Activated CD4-positive, alpha-beta T cell treated with anti-CD3 and anti-CD28 coated beads, Interleukin-2, amount 50 U/mL, for 4 hours (primary cell): ENCODE results near the gene HMGB2.

ENCODE experiments used
- DNase-seq, 2 experiments: peaks; one replicate each; pipeline ENCODE4 v3.0.0-alpha.2; 2020

Gene HMGB2

GRCh38 chr4:173333658-173334084, 487 bp downstream of the HMGB2 start:
- DNase-seq, result peak; percentile 12 to 19

GRCh38 chr4:173332963-173333657, 1.0 kb downstream of the HMGB2 start:
- peak; percentile 8 to 13 for DNase-seq

DNA sequence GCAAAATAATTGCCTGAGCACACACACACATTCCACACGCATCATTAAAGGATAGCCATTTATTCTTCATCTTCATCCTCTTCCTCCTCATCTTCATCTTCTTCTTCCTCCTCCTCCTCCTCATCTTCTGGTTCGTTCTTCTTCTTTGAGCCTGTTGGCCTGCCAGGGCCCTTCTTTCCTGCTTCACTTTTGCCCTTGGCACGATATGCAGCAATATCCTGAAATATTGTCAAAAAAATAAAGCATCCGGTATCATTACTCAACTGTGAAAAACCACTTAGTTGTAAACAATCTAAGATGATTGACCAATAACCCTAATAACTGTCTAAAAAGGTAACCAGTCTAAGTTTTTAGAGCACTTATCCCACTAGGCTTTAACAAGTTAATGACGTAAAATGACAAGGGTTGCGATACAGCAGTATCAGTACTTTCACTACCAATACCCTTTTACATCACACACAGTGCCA, 2.1 kb downstream of the HMGB2 start:
- DNase-seq, result no peak

DNA sequence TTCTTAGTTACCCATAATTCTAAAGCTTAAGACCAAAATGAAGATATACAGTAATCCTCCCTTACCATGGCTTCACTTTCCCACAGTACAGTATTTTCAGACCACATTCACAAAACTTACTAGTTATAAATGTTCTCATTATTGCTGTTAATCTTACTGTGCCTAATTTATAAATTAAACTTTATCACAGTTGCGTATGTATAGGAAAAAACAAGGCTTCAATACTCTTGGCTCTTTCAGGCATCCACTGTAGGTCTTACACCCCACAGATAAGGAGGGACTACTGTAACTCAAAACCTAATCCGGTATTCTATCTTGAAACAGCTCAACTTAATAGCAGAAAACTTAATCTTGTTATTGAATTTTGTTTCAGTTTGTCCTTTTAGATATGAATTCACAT, 3.6 kb downstream of the HMGB2 start:
- no peak for DNase-seq

DNA sequence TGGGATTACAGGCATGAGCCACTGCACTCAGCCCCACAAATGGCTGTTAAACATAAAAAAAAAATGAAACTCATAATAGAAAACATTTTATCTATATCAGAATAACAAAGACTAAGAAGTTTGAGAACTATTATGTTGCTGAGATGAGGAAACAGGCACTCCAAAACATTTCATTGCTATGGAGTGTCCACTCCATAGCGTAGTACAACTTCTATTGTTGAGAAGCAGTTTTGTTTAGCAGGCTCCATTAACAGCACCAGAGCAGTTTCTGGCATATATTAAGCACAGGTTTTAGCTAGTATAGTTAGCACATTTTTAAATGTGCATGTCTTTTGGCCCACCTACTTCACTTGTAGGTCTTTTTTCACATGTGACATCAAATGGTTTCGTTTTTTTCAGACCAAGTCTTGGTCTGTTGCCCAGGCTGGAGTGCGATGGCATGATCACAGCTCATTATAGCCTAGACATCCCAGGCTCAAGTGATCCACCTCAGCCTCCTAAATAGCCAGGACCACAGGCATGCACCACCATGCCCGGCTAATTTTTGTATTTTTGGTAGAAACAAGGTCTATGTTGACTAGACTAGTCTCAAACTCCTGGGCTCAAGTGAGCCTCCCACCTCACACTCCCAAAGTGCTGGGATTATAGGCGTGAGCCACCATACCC, 5.8 kb downstream of the HMGB2 start:
- no peak for DNase-seq

- no peak for DNase-seq
Measured at GRCh38 chr4:173325007-173325736, 9.0 kb downstream of the HMGB2 start.

DNA sequence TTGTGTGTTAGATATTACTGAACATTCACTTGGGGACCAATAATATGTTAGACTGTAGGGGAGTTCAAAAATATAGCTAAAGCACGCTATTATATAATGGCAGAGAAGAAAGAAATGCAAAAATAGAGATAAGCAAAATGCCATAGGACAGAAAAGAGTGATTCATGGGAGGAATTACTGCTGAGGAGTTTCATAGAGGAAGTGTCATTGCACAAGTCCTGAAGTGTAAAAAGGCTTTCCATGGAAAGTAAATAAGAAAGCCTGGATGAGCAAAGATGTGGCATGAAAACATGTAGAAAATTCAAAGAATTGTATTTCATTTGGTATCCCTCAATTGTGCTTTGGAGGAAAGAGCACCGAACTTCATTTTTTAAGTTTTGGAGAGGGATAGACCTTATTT, 14.5 kb downstream of the HMGB2 start:
- no peak for DNase-seq

- no peak for DNase-seq
Measured at GRCh38 chr4:173318648-173319211, 15.4 kb downstream of the HMGB2 start.

- DNase-seq, result no peak
Measured at GRCh38 chr4:173318240-173318639, 15.9 kb downstream of the HMGB2 start.

DNA sequence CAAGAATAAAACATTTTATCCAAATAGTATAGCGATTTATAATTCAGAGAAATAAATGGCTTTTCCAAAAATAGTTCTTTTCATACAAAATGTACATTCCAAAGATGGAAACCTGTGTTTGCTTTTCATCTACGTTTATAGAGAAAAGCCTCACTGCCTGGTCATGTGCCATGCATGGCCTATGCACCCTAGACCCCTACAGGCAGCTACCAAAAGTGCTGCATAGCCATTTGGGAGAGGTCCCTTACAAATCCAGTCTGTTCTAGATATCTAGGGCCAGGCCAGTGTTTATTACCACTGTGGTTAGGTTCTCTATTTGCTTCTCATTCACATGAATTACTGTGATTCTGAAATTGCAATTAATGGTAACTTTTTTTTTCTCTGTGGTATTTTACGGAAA, 17.2 kb downstream of the HMGB2 start:
- no peak for DNase-seq

DNA sequence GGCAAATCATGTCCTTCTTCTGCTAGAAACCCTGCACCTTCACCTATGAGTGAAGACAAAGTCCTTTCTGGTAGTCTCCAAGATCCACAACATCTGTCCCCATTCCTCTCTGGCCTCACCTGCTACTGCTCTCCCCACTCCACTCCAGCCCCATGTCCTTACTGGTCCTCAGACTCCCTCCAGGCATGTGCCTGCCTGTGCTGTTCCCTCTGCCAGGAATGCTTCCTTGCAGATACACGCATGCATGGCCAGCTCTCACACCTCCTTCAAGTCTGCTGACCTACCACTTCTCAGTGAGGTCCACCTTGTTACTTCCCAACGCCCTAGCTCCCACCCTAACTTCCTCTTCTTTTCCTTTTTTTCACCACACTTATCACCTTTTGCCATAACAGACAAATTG, 18.1 kb downstream of the HMGB2 start:
- DNase-seq, result no peak

DNA sequence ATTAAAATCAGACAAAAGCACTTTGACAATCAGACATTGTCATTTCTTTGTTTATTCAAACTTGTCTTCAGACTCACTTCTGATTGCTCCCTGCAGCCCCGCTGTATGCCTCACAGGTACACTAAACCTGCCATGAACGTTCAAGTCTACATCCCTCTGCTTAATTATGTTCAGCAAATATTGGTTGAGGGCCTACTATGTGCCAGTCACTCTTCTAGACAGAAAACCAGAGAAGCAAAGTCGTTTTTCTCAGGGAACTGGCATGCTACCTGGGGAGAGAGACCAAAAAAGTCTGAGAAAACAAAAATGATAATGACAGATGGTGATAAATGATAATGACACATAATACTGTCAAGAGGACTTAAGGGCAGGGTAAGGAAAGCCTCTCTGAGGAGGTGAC, 19.4 kb downstream of the HMGB2 start:
- no peak for DNase-seq

GRCh38 chr4:173311368-173311767, 22.8 kb downstream of the HMGB2 start:
- no peak for DNase-seq

- DNase-seq, result no peak
Measured at GRCh38 chr4:173307778-173308177, 26.4 kb downstream of the HMGB2 start.

- no peak for DNase-seq
Measured at GRCh38 chr4:173301518-173302201, 32.5 kb downstream of the HMGB2 start.

GRCh38 chr4:173294444-173294843, 39.7 kb downstream of the HMGB2 start:
- no peak for DNase-seq

DNA sequence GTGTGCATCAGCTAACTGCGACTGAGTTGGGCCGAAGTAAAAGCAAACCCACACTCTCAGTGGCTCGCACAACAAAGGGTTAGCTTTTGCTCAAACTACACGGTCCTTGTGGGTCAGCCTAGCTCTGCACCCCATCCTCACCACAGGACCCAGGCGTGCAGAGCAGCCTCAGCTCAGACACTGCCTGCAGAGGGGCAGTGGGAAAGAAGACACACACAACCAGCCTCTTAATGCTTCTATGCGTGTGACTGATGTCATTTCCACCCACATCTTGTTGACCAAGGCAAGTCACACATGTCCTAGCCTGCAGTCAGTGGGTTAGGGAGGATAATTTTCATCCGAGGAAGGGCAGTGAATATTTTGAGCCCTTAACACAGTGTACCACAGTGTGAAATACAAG, 40.5 kb downstream of the HMGB2 start:
- no peak for DNase-seq

DNA sequence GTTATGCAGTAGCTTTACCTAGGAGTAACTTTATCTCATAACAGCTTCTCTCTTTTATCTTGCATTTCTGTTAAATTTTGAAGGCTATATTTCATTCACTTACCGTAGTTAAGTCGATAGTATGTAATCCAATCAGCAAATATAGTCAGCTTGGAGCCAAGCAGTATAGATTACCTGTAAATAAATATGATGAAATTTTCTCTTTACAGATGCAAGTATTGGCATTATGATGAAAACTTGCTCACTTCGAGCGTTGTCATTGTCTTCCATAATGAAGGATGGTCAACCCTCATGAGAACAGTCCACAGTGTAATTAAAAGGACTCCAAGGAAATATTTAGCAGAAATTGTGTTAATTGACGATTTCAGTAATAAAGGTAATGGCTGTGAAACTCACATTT, 42.3 kb downstream of the HMGB2 start:
- no peak for DNase-seq

DNA sequence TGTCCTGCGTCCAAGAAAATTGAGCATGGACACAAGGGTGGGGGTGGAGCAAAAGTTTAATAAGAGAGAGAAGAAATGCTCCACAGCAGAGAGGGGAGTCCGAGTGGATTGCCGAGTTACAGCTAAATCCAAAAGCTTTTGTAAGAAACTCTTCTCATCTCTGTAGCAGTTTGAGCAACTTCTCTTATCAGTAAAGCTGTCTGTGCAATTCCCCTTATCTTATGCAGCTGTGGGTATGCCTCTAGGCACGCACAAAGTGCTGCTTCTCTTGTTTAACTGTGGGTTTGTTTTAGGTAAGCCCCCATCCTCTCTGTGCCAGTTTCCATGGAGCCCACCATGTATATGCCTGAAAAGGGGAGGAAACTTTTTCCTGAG, 44.8 kb downstream of the HMGB2 start:
- DNase-seq, result no peak

DNA sequence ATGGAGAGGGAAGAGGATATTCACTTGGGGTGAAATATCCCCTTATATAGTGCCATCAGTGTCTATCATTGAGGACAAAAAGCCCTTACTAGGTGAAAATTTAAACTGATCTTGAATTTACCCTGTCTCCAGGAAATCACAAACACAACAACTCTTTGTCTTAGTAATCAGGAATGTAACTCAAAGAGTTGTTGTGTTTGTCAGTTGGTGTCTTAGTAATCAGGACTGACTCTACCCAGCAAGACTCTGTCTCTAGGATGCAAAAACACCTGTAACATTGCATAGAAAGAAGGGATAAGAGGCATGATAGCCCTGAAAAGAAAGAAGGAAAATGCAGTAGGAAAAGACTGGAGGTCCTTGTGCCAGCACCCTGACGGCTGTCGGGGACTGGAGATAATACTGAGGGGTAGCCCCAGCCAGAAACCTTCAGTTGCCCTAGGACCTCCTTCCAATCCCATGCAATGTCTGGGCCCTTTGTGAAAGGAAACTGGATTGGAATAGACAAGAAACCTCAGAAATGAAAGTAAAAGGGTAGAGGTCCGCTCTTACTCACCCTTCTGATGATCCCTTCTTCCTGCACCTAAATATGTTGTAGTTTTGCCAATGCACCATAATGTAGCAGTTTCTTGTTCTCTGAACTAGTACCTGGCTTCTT, 45.3 kb downstream of the HMGB2 start:
- no peak for DNase-seq

DNA sequence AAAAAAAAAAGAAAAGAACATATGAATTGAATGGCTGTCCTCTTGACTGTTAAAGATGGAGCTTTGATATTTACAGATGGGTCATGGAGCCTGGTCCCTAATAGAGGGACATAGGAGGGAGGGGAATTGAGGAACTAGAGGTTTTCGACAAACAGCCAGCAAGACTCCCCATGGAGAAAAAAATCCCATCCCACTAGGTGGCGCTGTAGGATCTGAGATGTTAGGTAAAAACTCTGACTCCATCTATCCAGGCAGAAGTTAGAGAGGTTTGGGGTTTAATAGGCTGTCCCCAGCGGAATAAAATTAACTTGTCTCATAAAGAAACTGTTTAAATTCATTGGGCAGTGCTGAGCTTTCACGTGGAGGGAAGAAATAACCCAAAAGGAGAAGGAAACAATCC, 45.9 kb downstream of the HMGB2 start:
- peak; percentile 66 to 71 for DNase-seq

GRCh38 chr4:173287486-173287885, 46.7 kb downstream of the HMGB2 start:
- no peak for DNase-seq

GRCh38 chr4:173284463-173284862, 49.7 kb downstream of the HMGB2 start:
- DNase-seq, result no peak
